H9 (cell line): ENCODE data around the gene CDIPT. TPM values are rescaled to one million over a fixed set of nuclear protein-coding genes. Genes with fewer than 3 reads are reported as not detected.

Source experiments
- DNase-seq: peaks from one replicate; pipeline ENCODE4 v3.0.0-alpha.2; 2017
- H2AFZ ChIP-seq: one replicate; pipeline ENCODE4 v1.6.1; 2013; ENCODE audit warnings: mild to moderate bottlenecking, low read length, control low read depth, moderate library complexity
- H2AK5ac ChIP-seq: 2 replicates; pipeline ENCODE4 v1.6.1; 2013; ENCODE audit warnings: low read length, control low read depth, mixed read lengths; ENCODE audit not compliant: insufficient read length
- H2BK120ac ChIP-seq: one replicate; pipeline ENCODE4 v1.6.1; 2013; ENCODE audit warnings: low read depth, mild to moderate bottlenecking, low read length, control low read depth, inconsistent platforms; ENCODE audit not compliant: poor library complexity, severe bottlenecking
- H2BK12ac ChIP-seq: 2 replicates; pipeline ENCODE4 v1.6.1; 2013; ENCODE audit warnings: low read length, control low read depth, mixed read lengths, low read depth; ENCODE audit not compliant: insufficient read length
- H2BK15ac ChIP-seq: 2 replicates; pipeline ENCODE4 v1.6.1; 2013; ENCODE audit warnings: low read depth, low read length, control low read depth
- H2BK20ac ChIP-seq: one replicate; pipeline ENCODE4 v1.6.1; 2013; ENCODE audit warnings: low read depth, mild to moderate bottlenecking, low read length, control low read depth, inconsistent platforms; ENCODE audit not compliant: poor library complexity, severe bottlenecking
- H2BK5ac ChIP-seq: 2 replicates; pipeline ENCODE4 v1.6.1; 2013; ENCODE audit warnings: low read length, control low read depth, mixed read lengths; ENCODE audit not compliant: insufficient read length
- H3K14ac ChIP-seq: 2 replicates; pipeline ENCODE4 v1.6.1; 2013; ENCODE audit warnings: low read length, control low read depth; ENCODE audit not compliant: insufficient read depth
- H3K18ac ChIP-seq: 2 replicates; pipeline ENCODE4 v1.6.1; 2013; ENCODE audit warnings: low read depth, mild to moderate bottlenecking, mixed read lengths, low read length, control low read depth; ENCODE audit not compliant: insufficient read length
- H3K23ac ChIP-seq: 2 replicates; pipeline ENCODE4 v1.6.1; 2013; ENCODE audit warnings: low read length, control low read depth, mixed read lengths, low read depth; ENCODE audit not compliant: insufficient read length
- H3K23me2 ChIP-seq: 2 replicates; pipeline ENCODE4 v1.6.1; 2013; ENCODE audit warnings: low read depth, mild to moderate bottlenecking, mixed read lengths, low read length, control low read depth; ENCODE audit not compliant: insufficient read length, poor library complexity, severe bottlenecking
- H3K27ac ChIP-seq: 2 replicates; pipeline ENCODE4 v1.5.1; 2013; ENCODE audit warnings: low read length, control low read depth, mixed read lengths, low read depth; ENCODE audit not compliant: insufficient read length
- H3K27me3 ChIP-seq: 2 replicates; pipeline ENCODE4 v1.6.1; 2013; ENCODE audit warnings: low read length, control low read depth, inconsistent platforms; ENCODE audit not compliant: insufficient read depth
- H3K4ac ChIP-seq: 2 replicates; pipeline ENCODE4 v1.6.1; 2013; ENCODE audit warnings: low read depth, mild to moderate bottlenecking, control low read depth, inconsistent platforms, low read length, moderate library complexity
- H3K4me1 ChIP-seq: 2 replicates; pipeline ENCODE4 v1.6.1; 2013; ENCODE audit warnings: low read length, control low read depth, inconsistent platforms; ENCODE audit not compliant: insufficient read depth
- H3K4me2 ChIP-seq: 2 replicates; pipeline ENCODE4 v1.6.1; 2013; ENCODE audit warnings: low read length, control low read depth, mixed read lengths; ENCODE audit not compliant: insufficient read length, insufficient read depth
- H3K56ac ChIP-seq: 2 replicates; pipeline ENCODE4 v1.6.1; 2013; ENCODE audit warnings: low read depth, mild to moderate bottlenecking, mixed read lengths, low read length, control low read depth; ENCODE audit not compliant: insufficient read length
- H3K79me1 ChIP-seq: 2 replicates; pipeline ENCODE4 v1.6.1; 2013; ENCODE audit warnings: low read depth, mild to moderate bottlenecking, moderate library complexity, low read length, control low read depth, inconsistent platforms; ENCODE audit not compliant: insufficient read depth, poor library complexity, severe bottlenecking
- H3K79me2 ChIP-seq: 2 replicates; pipeline ENCODE4 v1.6.1; 2013; ENCODE audit warnings: low read length, control low read depth, inconsistent platforms; ENCODE audit not compliant: insufficient read depth
- H3K9ac ChIP-seq: 2 replicates; pipeline ENCODE4 v1.6.1; 2013; ENCODE audit warnings: low read length, control low read depth, mixed read lengths; ENCODE audit not compliant: insufficient read length; ENCODE audit errors: extremely low read depth
- H3K9me3 ChIP-seq: one replicate; pipeline ENCODE4 v1.6.1; 2013; ENCODE audit warnings: low read depth, low read length, inconsistent platforms; ENCODE audit not compliant: control insufficient read depth
- H3T11ph ChIP-seq: one replicate; pipeline ENCODE4 v1.6.1; 2013; ENCODE audit warnings: mild to moderate bottlenecking, low read length, control low read depth, inconsistent platforms
- H4K20me1 ChIP-seq: one replicate; pipeline ENCODE4 v1.6.1; 2013; ENCODE audit not compliant: control insufficient read depth, insufficient read length, insufficient read depth
- H4K5ac ChIP-seq: 2 replicates; pipeline ENCODE4 v1.6.1; 2013; ENCODE audit warnings: low read depth, mild to moderate bottlenecking, mixed read lengths, low read length, control low read depth; ENCODE audit not compliant: insufficient read length
- H4K8ac ChIP-seq: replicated peaks from 2 replicates; pipeline ENCODE4 v1.6.1; 2013; ENCODE audit warnings: low read length, control low read depth, mixed read lengths, low read depth; ENCODE audit not compliant: insufficient read length
- H4K91ac ChIP-seq: 2 replicates; pipeline ENCODE4 v1.6.1; 2013; ENCODE audit warnings: low read depth, mild to moderate bottlenecking, moderate library complexity, mixed read lengths, low read length, control low read depth; ENCODE audit not compliant: insufficient read length
- H3K27ac Mint-ChIP-seq, 3 experiments: 2 replicates in 2 of 3; 3 replicates in 1 of 3; pipeline ENCODE4 v1.8.0; 2020 to 2021; ENCODE audit warnings: mixed read lengths in 3 of 3, mild to moderate bottlenecking in 1 of 3, moderate library complexity in 1 of 3
- H3K27me3 Mint-ChIP-seq: 2 replicates; pipeline ENCODE4 v1.8.0; 2021; ENCODE audit warnings: low read depth, mild to moderate bottlenecking, moderate library complexity, mixed read lengths
- H3K36me3 Mint-ChIP-seq, 3 experiments: 2 replicates in 2 of 3; 3 replicates in 1 of 3; pipeline ENCODE4 v1.8.0; 2020 to 2021; ENCODE audit warnings: low read depth in 3 of 3, mixed read lengths in 3 of 3; ENCODE audit not compliant: insufficient read depth in 1 of 3
- H3K4me1 Mint-ChIP-seq, 2 experiments: 2 replicates each; pipeline ENCODE4 v1.8.0; 2020; ENCODE audit warnings: mixed read lengths in 2 of 2
- H3K4me3 Mint-ChIP-seq, 2 experiments: 2 replicates in 1 of 2; 3 replicates in 1 of 2; pipeline ENCODE4 v1.8.0; 2020 to 2021; ENCODE audit warnings: mild to moderate bottlenecking in 2 of 2, mixed read lengths in 2 of 2, moderate library complexity in 1 of 2
- H3K9me3 Mint-ChIP-seq, 2 experiments: 2 replicates in 1 of 2; 3 replicates in 1 of 2; pipeline ENCODE4 v1.8.0; 2020; ENCODE audit warnings: mild to moderate bottlenecking in 2 of 2, mixed read lengths in 2 of 2, moderate library complexity in 1 of 2
- CTCF ChIP-seq: fragments of 200-600 bp; sonication (generic); conservative IDR thresholded peaks from 3 replicates; pipeline ENCODE4 v1.8.0; 2021; ENCODE audit warnings: antibody characterized with exemption, mild to moderate bottlenecking
- WGBS: extraction: QIAGEN DNeasy Blood & Tissue Kit; methylation state at CpG from one replicate; pipeline ENCODE4 v1.1.7; 2013; ENCODE audit warnings: missing lambda C conversion rate, low lambda C conversion rate, mixed read lengths; ENCODE audit not compliant: insufficient read length; ENCODE audit errors: extremely low coverage; 5-methylcytosine and 5-hydroxymethylcytosine counted together
- total RNA-seq: library from RNA; stranded (reverse); gene quantifications from 2 replicates; pipeline ENCODE4 v1.2.1, GENCODE V29; 2021

Gene CDIPT
- total RNA-seq, 1 experiment from 2014 or later, result 70.6 TPM

DNA sequence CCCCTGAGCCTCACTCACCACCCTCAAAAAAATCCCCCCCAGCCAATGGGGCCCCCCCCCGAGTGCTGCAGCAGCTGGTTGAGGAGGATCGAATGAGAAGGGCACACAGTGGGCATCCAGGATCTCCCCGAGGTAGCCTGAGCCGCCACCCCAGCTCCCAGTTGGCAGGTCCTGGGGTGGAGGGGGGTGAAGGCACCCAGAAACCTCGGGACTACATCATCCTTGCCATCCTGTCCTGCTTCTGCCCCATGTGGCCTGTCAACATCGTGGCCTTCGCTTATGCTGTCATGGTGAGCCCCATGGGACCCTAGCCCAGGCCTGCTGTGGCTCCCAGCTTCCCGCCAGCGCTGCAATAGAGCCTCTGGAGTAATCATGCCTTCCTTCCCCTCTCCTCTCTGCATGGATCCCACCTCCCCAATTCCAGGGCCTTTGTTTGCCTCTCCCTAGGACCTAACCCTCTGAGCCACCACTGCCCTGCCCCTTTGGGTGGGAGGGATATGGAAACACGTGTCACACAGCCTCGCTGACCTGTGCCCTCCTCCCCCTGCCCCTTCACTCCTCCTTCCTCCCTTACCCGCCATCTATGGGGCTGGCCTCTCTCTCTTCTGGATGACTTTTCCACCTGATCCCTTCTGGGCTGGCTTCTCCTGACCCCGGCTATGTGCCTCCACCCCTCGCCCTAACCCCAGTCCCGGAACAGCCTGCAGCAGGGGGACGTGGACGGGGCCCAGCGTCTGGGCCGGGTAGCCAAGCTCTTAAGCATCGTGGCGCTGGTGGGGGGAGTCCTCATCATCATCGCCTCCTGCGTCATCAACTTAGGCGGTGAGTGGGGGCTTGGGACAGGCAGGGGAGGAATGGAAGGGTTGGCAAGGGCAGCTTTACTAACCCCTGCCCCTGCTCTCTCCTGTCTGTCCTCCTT, 49.1 kb downstream of the CDIPT start:
- H4K91ac ChIP-seq, result no peak overlapping the region
- H3K4me1 ChIP-seq, result peaks cover 6% of the 10 kb centered on the region; the same call in 1 of the 2 replicates
- peaks cover 35% of the 10 kb centered on the region for H3K23me2 ChIP-seq
- Mint-ChIP-seq H3K9me3 (no peaks in the 10 kb centered on the region; a peak in 1 of 5 replicates), H3K4me3 (peak overlapping the region; percentile 93 to 96), H3K27ac (peak overlapping the region in 2 of 3 experiments; percentile 59 to 72; a peak in 4 of 7 replicates), H3K36me3 (peaks cover 16 to 30% (median 19%) of the 10 kb centered on the region in 3 experiments), H3K4me1 (peaks cover 51 to 68% of the 10 kb centered on the region in 2 experiments), H3K27me3 (no peaks in the 10 kb centered on the region; the same call in none of the 2 replicates)
- H2BK15ac ChIP-seq, result no peak overlapping the region
- no peaks in the 10 kb centered on the region for H3K79me1 ChIP-seq
- no peak overlapping the region for H2BK5ac ChIP-seq
- no CpG with 5 or more reads among the region's 24 CpGs for WGBS
- H4K5ac ChIP-seq, result no peak overlapping the region
- no peak overlapping the region for H2BK20ac ChIP-seq
- no peaks in the 10 kb centered on the region for H4K20me1 ChIP-seq
- H4K8ac ChIP-seq, result no peak overlapping the region
- no peaks in the 10 kb centered on the region for H3K9me3 ChIP-seq
- no peak for DNase-seq
- H3K14ac ChIP-seq, result no peak overlapping the region; the same call in 1 of the 2 replicates
- H3T11ph ChIP-seq, result no peak overlapping the region
- no peak overlapping the region for H3K18ac ChIP-seq
- no peak overlapping the region for H3K23ac ChIP-seq
- no peak overlapping the region for H3K27ac ChIP-seq
- H2BK120ac ChIP-seq, result no peak overlapping the region
- H3K4ac ChIP-seq, result no peak overlapping the region
- no peak overlapping the region for H3K56ac ChIP-seq
- H3K27me3 ChIP-seq, result no peaks in the 10 kb centered on the region
- no peak for TF ChIP-seq CTCF
- H2AK5ac ChIP-seq, result no peak overlapping the region
- H3K9ac ChIP-seq, result peak overlapping the region; percentile 26
- no peak overlapping the region for H2BK12ac ChIP-seq
- H2AFZ ChIP-seq, result no peak overlapping the region
- no peaks in the 10 kb centered on the region; the same call in 1 of the 2 replicates for H3K79me2 ChIP-seq
- peak overlapping the region; percentile 59 for H3K4me2 ChIP-seq
